HG03139 (cell line): ENCODE data around the gene ZNF616.
"Not testable (repeated sequence)": the region's sequence is repeated elsewhere in the genome, so short reads cannot be mapped to it uniquely, and the experiment has no call there.

Experiments used
- ATAC-seq: cut with Tn5 transposase; IDR thresholded peaks from one replicate; pipeline ENCODE4 v1.9.1; 2021; ENCODE audit not compliant: unreplicated experiment

The ZNF616 gene

GRCh38 chr19:52112624-52113023 is 27.1 kb downstream of the ZNF616 start:
- no peak for ATAC-seq

- no peak for ATAC-seq
Observed at GRCh38 chr19:52110780-52111179, 29.0 kb downstream of the ZNF616 start.

- no peak for ATAC-seq
Observed at GRCh38 chr19:52102782-52103181, 37.0 kb downstream of the ZNF616 start.

GRCh38 chr19:52101866-52102562 is 37.7 kb downstream of the ZNF616 start:
- ATAC-seq = no peak

GRCh38 chr19:52099497-52100138 is 40.1 kb downstream of the ZNF616 start:
- no peak for ATAC-seq

- ATAC-seq = not testable (repeated sequence)
Observed at GRCh38 chr19:52096416-52096815, 43.3 kb downstream of the ZNF616 start.

- peak; percentile 90 for ATAC-seq
Observed at GRCh38 chr19:52095172-52096014, 44.3 kb downstream of the ZNF616 start, which contains the start of gene ZNF841. Gene ZNF841 (minus strand): TSS chr19:52095765. CDS start chr19:52084801, 10,964 bp downstream.

GRCh38 chr19:52094526-52095130 is 45.1 kb downstream of the ZNF616 start:
- ATAC-seq = no peak

GRCh38 chr19:52086481-52086880 is 53.3 kb downstream of the ZNF616 start:
- no peak for ATAC-seq

GRCh38 chr19:52070496-52070895 is 69.2 kb downstream of the ZNF616 start:
- no peak for ATAC-seq

GRCh38 chr19:52069653-52070052 is 70.1 kb downstream of the ZNF616 start:
- no peak for ATAC-seq

GRCh38 chr19:52066258-52066863 is 73.4 kb downstream of the ZNF616 start:
- ATAC-seq = no peak

- no peak for ATAC-seq
Observed at GRCh38 chr19:52065399-52065798, 74.3 kb downstream of the ZNF616 start.
